IMR-90 (cell line): ENCODE results near the gene HECW1. TPM values are rescaled to one million over a fixed set of nuclear protein-coding genes. Genes with fewer than 3 reads are reported as not detected.

Experiments
- ATAC-seq: fragments of 200-7000 bp; cut with Tn5 transposase; 2 replicates; pipeline ENCODE4 v1.9.1; 2020; ENCODE audit warnings: low read depth, mild to moderate bottlenecking, moderate library complexity
- BruUV-seq: library from RNA; stranded (reverse); fragments of 400-500 nt; replicated peaks from 2 replicates; lab custom pipeline; 2021; lab: Mats Ljungman, UMichigan
- CTCF ChIA-PET: fragments of 300-600 bp; formaldehyde crosslinking; extraction: SDS; loops from one replicate; lab custom pipeline; 2021; ENCODE audit warnings: antibody characterized with exemption; lab: Yijun Ruan, JAX
- POLR2A ChIA-PET: fragments of 300-600 bp; sonication (Branson Sonifier 250); formaldehyde crosslinking; loops from one replicate; lab custom pipeline; 2022; ENCODE audit warnings: antibody characterized with exemption; ENCODE audit not compliant: unreplicated experiment; lab: Charles Lee
- DNase-seq: peaks from one replicate; pipeline ENCODE4 v3.0.0; 2013
- H2AFZ ChIP-seq: replicated peaks from 2 replicates; pipeline ENCODE3; 2013; ENCODE audit warnings: low read length, mild to moderate bottlenecking; ENCODE audit not compliant: poor library complexity
- H2AK5ac ChIP-seq: 2 replicates; pipeline ENCODE4 v1.6.1; 2013; ENCODE audit warnings: low read depth, low read length, inconsistent platforms
- H2AK9ac ChIP-seq: replicated peaks from 2 replicates; pipeline ENCODE3; 2013; ENCODE audit warnings: mild to moderate bottlenecking, low read depth, low read length, moderate library complexity; ENCODE audit not compliant: poor library complexity
- H2BK120ac ChIP-seq: 2 replicates; pipeline ENCODE4 v1.6.1; 2013; ENCODE audit warnings: low read depth, low read length, inconsistent platforms
- H2BK15ac ChIP-seq: 3 replicates; pipeline ENCODE4 v1.6.1; 2013; ENCODE audit warnings: low read depth, low read length, inconsistent platforms
- H2BK20ac ChIP-seq: 2 replicates; pipeline ENCODE4 v1.6.1; 2013; ENCODE audit warnings: low read depth, mild to moderate bottlenecking, inconsistent platforms, low read length, moderate library complexity
- H2BK5ac ChIP-seq: 2 replicates; pipeline ENCODE4 v1.6.1; 2013; ENCODE audit warnings: mild to moderate bottlenecking, low read depth, low read length, inconsistent platforms; ENCODE audit not compliant: poor library complexity, severe bottlenecking
- H3K14ac ChIP-seq: replicated peaks from 2 replicates; pipeline ENCODE4 v1.6.1; 2013; ENCODE audit warnings: low read depth, low read length, inconsistent platforms
- H3K18ac ChIP-seq: 2 replicates; pipeline ENCODE4 v1.6.1; 2013; ENCODE audit warnings: low read depth, low read length, control low read depth
- H3K23ac ChIP-seq: 2 replicates; pipeline ENCODE4 v1.6.1; 2013; ENCODE audit warnings: low read depth, low read length, inconsistent platforms
- H3K27ac ChIP-seq: 2 replicates; pipeline ENCODE4 v1.5.1; 2013; ENCODE audit warnings: mild to moderate bottlenecking, control low read depth, low read length; ENCODE audit not compliant: insufficient read depth
- H3K27me3 ChIP-seq: 2 replicates; pipeline ENCODE4 v1.6.1; 2013; ENCODE audit warnings: low read length; ENCODE audit not compliant: control insufficient read depth, insufficient read depth
- H3K36me3 ChIP-seq: 2 replicates; pipeline ENCODE4 v1.6.1; 2013; ENCODE audit warnings: low read length, mixed read lengths; ENCODE audit not compliant: control insufficient read depth, insufficient read depth
- H3K4ac ChIP-seq: 2 replicates; pipeline ENCODE4 v1.6.1; 2013; ENCODE audit warnings: low read depth, low read length, inconsistent platforms
- H3K4me1 ChIP-seq: 2 replicates; pipeline ENCODE4 v1.6.1; 2013; ENCODE audit warnings: low read length, mixed read lengths; ENCODE audit not compliant: control insufficient read depth, insufficient read depth
- H3K4me2 ChIP-seq: 2 replicates; pipeline ENCODE4 v1.6.1; 2013; ENCODE audit warnings: low read depth, mild to moderate bottlenecking, control low read depth, low read length, moderate library complexity
- H3K4me3 ChIP-seq: 2 replicates; pipeline ENCODE4 v1.5.1; 2013; ENCODE audit warnings: low read depth, mild to moderate bottlenecking, control low read depth, low read length, moderate library complexity; ENCODE audit not compliant: insufficient read depth
- H3K56ac ChIP-seq: 2 replicates; pipeline ENCODE4 v1.6.1; 2013; ENCODE audit warnings: low read length, inconsistent platforms; ENCODE audit not compliant: insufficient read depth; ENCODE audit errors: extremely low read depth
- H3K79me1 ChIP-seq, 2 experiments: 2 replicates each; pipeline ENCODE4 v1.6.1; 2013; ENCODE audit warnings: low read length in 2 of 2, inconsistent platforms in 1 of 2, low read depth in 1 of 2
- H3K9ac ChIP-seq: 2 replicates; pipeline ENCODE4 v1.6.1; 2013; ENCODE audit warnings: low read depth, low read length, control low read depth
- H3K9me1 ChIP-seq: 2 replicates; pipeline ENCODE4 v1.6.1; 2013; ENCODE audit warnings: low read length, inconsistent platforms; ENCODE audit not compliant: insufficient read depth
- H3K9me3 ChIP-seq: 2 replicates; pipeline ENCODE4 v1.6.1; 2013; ENCODE audit warnings: low read length; ENCODE audit not compliant: control insufficient read depth, insufficient read depth
- H4K20me1 ChIP-seq: 2 replicates; pipeline ENCODE4 v1.6.1; 2013; ENCODE audit warnings: low read length, inconsistent platforms; ENCODE audit not compliant: insufficient read depth
- H4K5ac ChIP-seq: 2 replicates; pipeline ENCODE4 v1.6.1; 2013; ENCODE audit warnings: mild to moderate bottlenecking, low read depth, low read length, control low read depth
- H4K8ac ChIP-seq, 2 experiments: 2 replicates each; pipeline ENCODE4 v1.6.1; 2013; ENCODE audit warnings: low read depth in 2 of 2, low read length in 2 of 2, control low read depth in 1 of 2, inconsistent platforms in 1 of 2
- H4K91ac ChIP-seq: 2 replicates; pipeline ENCODE4 v1.6.1; 2013; ENCODE audit warnings: low read depth, low read length, inconsistent platforms; ENCODE audit not compliant: insufficient read depth
- CEBPB ChIP-seq: IDR thresholded peaks from 2 replicates; pipeline ENCODE4 v1.6.1; 2012; ENCODE audit warnings: low read depth, low read length, improper control_type of control experiment
- CHD1 ChIP-seq: IDR thresholded peaks from 2 replicates; pipeline ENCODE4 v1.6.1; 2012; ENCODE audit warnings: low read depth, low read length, improper control_type of control experiment
- MAFK ChIP-seq: IDR thresholded peaks from 2 replicates; pipeline ENCODE4 v1.6.1; 2012; ENCODE audit warnings: low read depth, low read length, improper control_type of control experiment
- MXI1 ChIP-seq: IDR thresholded peaks from 2 replicates; pipeline ENCODE4 v1.6.1; 2012; ENCODE audit warnings: low read depth, mild to moderate bottlenecking, low read length, moderate library complexity, borderline replicate concordance
- NFE2L2 ChIP-seq: fragments of 150-350 bp; IDR thresholded peaks from 2 replicates; pipeline ENCODE4 v1.6.1; 2016; ENCODE audit warnings: low read depth, mild to moderate bottlenecking, low read length
- POLR2A ChIP-seq: IDR thresholded peaks from 2 replicates; pipeline ENCODE4 v1.6.1; 2012; ENCODE audit warnings: mild to moderate bottlenecking, low read depth, low read length
- RAD21 ChIP-seq: IDR thresholded peaks from 2 replicates; pipeline ENCODE4 v1.6.1; 2012; ENCODE audit warnings: low read length, improper control_type of control experiment
- SMC3 ChIP-seq: fragments of 150-350 bp; IDR thresholded peaks from 2 replicates; pipeline ENCODE4 v1.6.1; 2016; ENCODE audit warnings: low read depth, mild to moderate bottlenecking, antibody characterized with exemption, low read length, moderate library complexity
- USF2 ChIP-seq: fragments of 150-350 bp; IDR thresholded peaks from 2 replicates; pipeline ENCODE4 v1.6.1; 2017; ENCODE audit warnings: mild to moderate bottlenecking, antibody characterized with exemption, low read length, low read depth
- WGBS, 2 experiments: methylation state at CpG; one replicate each; pipeline versions ENCODE4 v1.1.5 to v1.1.7; 2013; ENCODE audit warnings: missing lambda C conversion rate in 2 of 2; ENCODE audit not compliant: insufficient read length in 1 of 2; ENCODE audit errors: extremely low coverage in 2 of 2; 5-methylcytosine and 5-hydroxymethylcytosine counted together
- dilution Hi-C: fragments of 300-500 bp; cut with HindIII; formaldehyde crosslinking; loops from one replicate; pipeline ENCODE4 v1.14.3; 2018; ENCODE audit warnings: low sequenced_read_pairs; ENCODE audit not compliant: unreplicated experiment
- in situ Hi-C: fragments of 300-500 bp; cut with MboI; formaldehyde crosslinking; loops from 3 replicates; pipeline ENCODE4 v1.14.3; 2019; ENCODE audit warnings: low sequenced_read_pairs, inconsistent platforms, mixed read lengths
- intact Hi-C: fragments of 100-400 bp; cut with micrococcal nuclease; formaldehyde crosslinking; loops from 2 replicates; pipeline ENCODE4 v1.10.0; 2022
- polyA plus RNA-seq, 3 experiments: library from polyadenylated mRNA; depleted of rRNA; stranded (reverse); fragments of >200 nt; gene quantifications; 2 replicates each; pipeline ENCODE4 v1.2.3, GENCODE V29; 2012; ENCODE audit warnings: low replicate concordance in 1 of 3
- total RNA-seq: library from RNA; depleted of rRNA; stranded (reverse); fragments of >200 nt; gene quantifications from 2 replicates; pipeline ENCODE4 v1.2.3, GENCODE V29; 2012
- TF ChIP-seq, protein P1 (sequence below): fragments of 150-350 bp; IDR thresholded peaks from 2 replicates; pipeline ENCODE4 v1.6.1; 2016; ENCODE audit warnings: low read depth, mild to moderate bottlenecking, low read length, moderate library complexity, borderline replicate concordance

The HECW1 gene
- total and polyA plus RNA-seq, 2 of the 4 experiments (the other 2 are of a cell fraction) = 0.56 to 1.3 TPM

DNA sequence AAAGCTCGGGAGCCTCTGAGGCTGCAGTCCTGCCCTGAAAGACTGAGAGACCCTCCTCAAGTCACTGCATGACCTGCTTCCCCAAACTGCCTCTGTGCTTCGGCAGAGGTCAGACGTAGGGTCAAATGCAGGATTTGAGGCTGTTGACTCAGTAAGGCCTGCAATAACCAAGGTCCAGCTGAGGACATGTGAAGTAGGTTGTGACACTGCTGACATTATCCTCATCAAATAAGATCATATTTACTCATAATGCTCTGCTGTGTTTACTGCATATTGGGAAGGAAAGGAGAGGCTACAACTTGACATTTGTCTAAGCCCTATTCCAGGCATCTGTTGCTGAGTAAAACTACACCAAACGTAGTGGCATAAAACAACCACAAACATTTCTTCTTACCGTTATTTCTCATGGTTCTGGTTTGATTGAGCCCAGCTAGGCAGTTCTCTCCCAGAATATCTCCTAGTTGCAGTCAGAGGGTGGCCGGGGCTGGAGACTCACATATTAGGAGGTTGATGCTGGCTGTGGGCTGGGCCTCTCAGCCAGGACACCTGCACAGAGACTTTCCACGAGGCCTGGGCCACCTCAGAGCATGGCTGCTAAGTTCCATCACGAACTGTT lies 348.4 kb downstream of the HECW1 start:
- Histone ChIP-seq H3K4me3 (no peak overlapping the region), H3K4ac (no peak overlapping the region), H4K91ac (no peak overlapping the region), H3K9me3 (no peaks in the 10 kb centered on the region), H3K56ac (no peak overlapping the region), H3K27ac (no peak overlapping the region), H3K79me1 (no peaks in the 10 kb centered on the region), H3K9me1 (no peaks in the 10 kb centered on the region), H3K27me3 (peaks cover 15% of the 10 kb centered on the region), H4K20me1 (no peaks in the 10 kb centered on the region), H2BK120ac (no peak overlapping the region), H2BK5ac (no peak overlapping the region), H3K9ac (no peak overlapping the region), H4K5ac (no peak overlapping the region), H3K14ac (no peak overlapping the region), H3K36me3 (no peaks in the 10 kb centered on the region), H2AK9ac (no peak overlapping the region), H3K23ac (no peak overlapping the region), H3K4me2 (no peak overlapping the region), H2AK5ac (no peak overlapping the region), H3K18ac (no peak overlapping the region), H3K4me1 (no peaks in the 10 kb centered on the region), H2BK20ac (no peak overlapping the region), H2BK15ac (no peak overlapping the region), H4K8ac (no peak overlapping the region), H2AFZ (no peak overlapping the region)
- intact Hi-C loops = no loop called here
- ChIA-PET POLR2A (no interaction called here), CTCF (no interaction called here)
- in situ Hi-C loops = no loop called here
- ATAC-seq (no peak), DNase-seq (no peak)
- dilution Hi-C loops = no loop called here
- 40% methylated on average over 1 of the region's 8 CpGs; no CpG with 5 or more reads in 1 of the 2 experiments for WGBS, 2 experiments
- TF ChIP-seq, protein P1, sequence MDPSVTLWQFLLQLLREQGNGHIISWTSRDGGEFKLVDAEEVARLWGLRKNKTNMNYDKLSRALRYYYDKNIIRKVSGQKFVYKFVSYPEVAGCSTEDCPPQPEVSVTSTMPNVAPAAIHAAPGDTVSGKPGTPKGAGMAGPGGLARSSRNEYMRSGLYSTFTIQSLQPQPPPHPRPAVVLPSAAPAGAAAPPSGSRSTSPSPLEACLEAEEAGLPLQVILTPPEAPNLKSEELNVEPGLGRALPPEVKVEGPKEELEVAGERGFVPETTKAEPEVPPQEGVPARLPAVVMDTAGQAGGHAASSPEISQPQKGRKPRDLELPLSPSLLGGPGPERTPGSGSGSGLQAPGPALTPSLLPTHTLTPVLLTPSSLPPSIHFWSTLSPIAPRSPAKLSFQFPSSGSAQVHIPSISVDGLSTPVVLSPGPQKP = no peak
- TF ChIP-seq CEBPB = no peak
- TF ChIP-seq MXI1 = no peak
- no peak for TF ChIP-seq CHD1
- no peak for TF ChIP-seq SMC3
- TF ChIP-seq RAD21 = no peak
- no peak for TF ChIP-seq NFE2L2
- no peak for TF ChIP-seq MAFK
- no peak for TF ChIP-seq POLR2A
- no peak for TF ChIP-seq USF2
- BruUV-seq = no TSS peak
